Natural killer cell (primary cell): Measurements from ENCODE around the gene IQCK. TPM values are rescaled to one million over a fixed set of nuclear protein-coding genes. Genes with fewer than 3 reads are reported as not detected.
A peak's percentile ranks its signal among the peaks of the same experiment; 100 is the strongest.

Source experiments
- ATAC-seq, 3 donors: fragments of 150-1000 bp in 2 of 3; fragments of 200-7000 bp in 1 of 3; cut with Tn5 transposase; 1 replicate in 1 of 3; 2 replicates in 2 of 3; pipeline ENCODE4 v1.10.0; 2021; ENCODE audit warnings: mild to moderate bottlenecking in 2 of 3, moderate library complexity in 2 of 3
- DNase-seq, 2 donors: peaks; one replicate each; pipeline versions ENCODE4 v3.0.0 to v3.0.0-alpha.2; 2013 to 2021; ENCODE audit warnings: mixed read lengths in 1 of 2
- H3K27ac ChIP-seq: one replicate; pipeline ENCODE4 v1.5.1; 2013; ENCODE audit warnings: mild to moderate bottlenecking, low read length
- H3K27me3 ChIP-seq: one replicate; pipeline ENCODE4 v1.6.1; 2013; ENCODE audit warnings: low read length; ENCODE audit not compliant: control insufficient read depth, insufficient read depth
- H3K36me3 ChIP-seq: one replicate; pipeline ENCODE4 v1.6.1; 2013; ENCODE audit warnings: low read length; ENCODE audit not compliant: control insufficient read depth, insufficient read depth
- H3K4me1 ChIP-seq: one replicate; pipeline ENCODE4 v1.6.1; 2013; ENCODE audit warnings: low read length; ENCODE audit not compliant: control insufficient read depth, insufficient read depth
- H3K4me3 ChIP-seq: one replicate; pipeline ENCODE4 v1.5.1; 2013; ENCODE audit warnings: low read length
- H3K9me3 ChIP-seq: one replicate; pipeline ENCODE4 v1.6.1; 2013; ENCODE audit warnings: low read length; ENCODE audit not compliant: control insufficient read depth, insufficient read depth
- H3K27ac Mint-ChIP-seq, 2 donors: one replicate each; pipeline ENCODE4 v1.8.0; 2022; ENCODE audit warnings: mild to moderate bottlenecking in 2 of 2, mixed read lengths in 2 of 2, moderate library complexity in 1 of 2
- H3K27me3 Mint-ChIP-seq, 2 donors: one replicate each; pipeline ENCODE4 v1.8.0; 2022; ENCODE audit warnings: low read depth in 2 of 2, mixed read lengths in 2 of 2
- H3K36me3 Mint-ChIP-seq: one replicate; pipeline ENCODE4 v1.8.0; 2022; ENCODE audit warnings: mixed read lengths
- H3K4me1 Mint-ChIP-seq, 2 donors: one replicate each; pipeline ENCODE4 v1.8.0; 2022; ENCODE audit warnings: mixed read lengths in 2 of 2
- H3K4me3 Mint-ChIP-seq: one replicate; pipeline ENCODE4 v1.8.0; 2022; ENCODE audit warnings: mild to moderate bottlenecking, moderate library complexity, mixed read lengths
- H3K9me3 Mint-ChIP-seq, 2 donors: one replicate each; pipeline ENCODE4 v1.8.0; 2022; ENCODE audit warnings: mixed read lengths in 2 of 2
- WGBS: methylation state at CpG from one replicate; pipeline ENCODE4 v1.1.7; 2013; ENCODE audit warnings: missing lambda C conversion rate; ENCODE audit not compliant: insufficient coverage; 5-methylcytosine and 5-hydroxymethylcytosine counted together
- intact Hi-C: fragments of 100-400 bp; cut with micrococcal nuclease; formaldehyde crosslinking; loops from one replicate; pipeline ENCODE4 v1.14.2; 2022
- total RNA-seq, 4 donors: library from RNA; stranded (reverse); fragments of 120-200 nt in 1 of 4; gene quantifications; one replicate each; pipeline versions ENCODE4 v1.2.3 to v1.2.4, GENCODE V29; 2013 to 2022
- TF ChIP-seq, protein P1 (sequence below): fragments of 200-600 bp; IDR thresholded peaks from one replicate; pipeline ENCODE4 v1.8.0; 2022; ENCODE audit warnings: antibody characterized with exemption

IQCK gene
- total RNA-seq, 3 donors from 2014 or later (not counting 1 experiment from before 2014, with no cell fraction given) = 0.38 to 1.8 (median 0.68) TPM

DNA sequence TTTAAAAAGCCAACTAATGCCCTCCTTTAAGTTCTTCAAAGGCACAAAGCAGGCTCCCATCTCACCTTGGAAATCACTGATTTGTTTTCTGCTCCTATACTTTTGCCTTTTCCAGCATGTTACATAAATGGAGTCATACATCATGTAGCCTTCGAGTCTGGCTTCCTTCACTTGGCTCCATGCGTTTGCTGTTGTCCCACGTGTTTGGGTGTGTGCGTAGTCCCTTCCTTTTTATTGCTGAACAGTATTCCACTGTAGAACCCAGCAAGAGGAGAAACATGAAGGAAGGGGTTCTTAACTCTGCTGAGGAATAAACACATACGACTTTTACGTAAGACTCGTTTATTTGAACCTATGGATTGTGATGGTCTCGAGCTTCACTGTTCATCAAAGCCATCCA is 84.5 kb downstream of the IQCK start:
- H3K4me1 Mint-ChIP-seq = peaks cover 8 to 9% of the 10 kb centered on the region in 2 donors
- no peak overlapping the region for H3K4me3 ChIP-seq
- TF ChIP-seq, protein P1, sequence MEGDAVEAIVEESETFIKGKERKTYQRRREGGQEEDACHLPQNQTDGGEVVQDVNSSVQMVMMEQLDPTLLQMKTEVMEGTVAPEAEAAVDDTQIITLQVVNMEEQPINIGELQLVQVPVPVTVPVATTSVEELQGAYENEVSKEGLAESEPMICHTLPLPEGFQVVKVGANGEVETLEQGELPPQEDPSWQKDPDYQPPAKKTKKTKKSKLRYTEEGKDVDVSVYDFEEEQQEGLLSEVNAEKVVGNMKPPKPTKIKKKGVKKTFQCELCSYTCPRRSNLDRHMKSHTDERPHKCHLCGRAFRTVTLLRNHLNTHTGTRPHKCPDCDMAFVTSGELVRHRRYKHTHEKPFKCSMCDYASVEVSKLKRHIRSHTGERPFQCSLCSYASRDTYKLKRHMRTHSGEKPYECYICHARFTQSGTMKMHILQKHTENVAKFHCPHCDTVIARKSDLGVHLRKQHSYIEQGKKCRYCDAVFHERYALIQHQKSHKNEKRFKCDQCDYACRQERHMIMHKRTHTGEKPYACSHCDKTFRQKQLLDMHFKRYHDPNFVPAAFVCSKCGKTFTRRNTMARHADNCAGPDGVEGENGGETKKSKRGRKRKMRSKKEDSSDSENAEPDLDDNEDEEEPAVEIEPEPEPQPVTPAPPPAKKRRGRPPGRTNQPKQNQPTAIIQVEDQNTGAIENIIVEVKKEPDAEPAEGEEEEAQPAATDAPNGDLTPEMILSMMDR = no peak
- no peak for DNase-seq
- no peak for ATAC-seq
- H3K9me3 ChIP-seq = peaks cover 5% of the 10 kb centered on the region
- H3K4me1 ChIP-seq = peaks cover 11% of the 10 kb centered on the region
- no peaks in the 10 kb centered on the region for H3K27me3 Mint-ChIP-seq
- H3K27me3 ChIP-seq = no peaks in the 10 kb centered on the region
- no peak overlapping the region for H3K4me3 Mint-ChIP-seq
- H3K36me3 ChIP-seq = no peaks in the 10 kb centered on the region
- no peaks in the 10 kb centered on the region for H3K36me3 Mint-ChIP-seq
- intact Hi-C loops = no loop called here
- peaks cover 0 to 2% of the 10 kb centered on the region in 2 donors for H3K9me3 Mint-ChIP-seq
- H3K27ac ChIP-seq = no peak overlapping the region
- WGBS = 91% methylated on average over 8 of the region's 8 CpGs
- no peak overlapping the region for H3K27ac Mint-ChIP-seq

DNA sequence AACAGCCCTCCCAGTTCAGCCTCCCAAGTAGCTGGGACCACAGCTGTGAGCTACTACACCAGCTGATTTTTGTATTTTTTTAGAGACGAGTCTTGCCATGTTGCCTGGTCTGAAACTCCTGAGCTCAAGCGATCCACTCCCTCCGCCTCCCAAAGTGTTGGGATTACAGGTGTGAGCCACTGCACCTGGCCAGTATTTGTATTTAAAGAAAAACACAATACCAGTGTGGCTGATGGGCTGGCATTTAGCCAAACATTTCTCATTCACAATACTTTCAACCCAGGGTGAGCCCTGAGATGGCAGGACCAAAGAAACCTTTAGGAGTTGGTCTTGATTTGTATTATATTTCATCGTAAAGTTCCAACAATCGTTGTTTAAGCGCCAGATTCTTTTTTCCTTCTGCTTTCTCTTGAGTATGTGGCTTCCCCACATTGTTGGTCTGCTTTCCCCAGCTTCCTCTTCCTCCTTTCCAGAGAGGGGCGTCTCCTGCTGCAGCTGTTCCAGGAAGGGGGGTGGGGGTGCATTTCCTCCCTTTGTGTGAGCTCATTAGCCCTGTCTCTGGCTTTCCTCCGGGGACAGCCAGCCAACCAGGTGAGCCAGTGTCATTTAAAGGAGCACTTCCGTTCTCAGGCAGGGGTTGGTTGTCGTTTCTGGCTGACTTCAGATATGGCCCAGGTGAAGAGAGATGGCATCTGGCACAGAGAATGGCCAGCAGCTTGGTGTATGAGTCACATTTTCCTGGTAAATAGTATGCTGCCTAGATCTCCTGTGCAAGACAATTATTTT is 86.7 kb downstream of the IQCK start:
- no peak overlapping the region for H3K27ac Mint-ChIP-seq
- 23% methylated on average over 10 of the region's 10 CpGs for WGBS
- DNase-seq = peak in 1 of 2 donors; percentile 50

DNA sequence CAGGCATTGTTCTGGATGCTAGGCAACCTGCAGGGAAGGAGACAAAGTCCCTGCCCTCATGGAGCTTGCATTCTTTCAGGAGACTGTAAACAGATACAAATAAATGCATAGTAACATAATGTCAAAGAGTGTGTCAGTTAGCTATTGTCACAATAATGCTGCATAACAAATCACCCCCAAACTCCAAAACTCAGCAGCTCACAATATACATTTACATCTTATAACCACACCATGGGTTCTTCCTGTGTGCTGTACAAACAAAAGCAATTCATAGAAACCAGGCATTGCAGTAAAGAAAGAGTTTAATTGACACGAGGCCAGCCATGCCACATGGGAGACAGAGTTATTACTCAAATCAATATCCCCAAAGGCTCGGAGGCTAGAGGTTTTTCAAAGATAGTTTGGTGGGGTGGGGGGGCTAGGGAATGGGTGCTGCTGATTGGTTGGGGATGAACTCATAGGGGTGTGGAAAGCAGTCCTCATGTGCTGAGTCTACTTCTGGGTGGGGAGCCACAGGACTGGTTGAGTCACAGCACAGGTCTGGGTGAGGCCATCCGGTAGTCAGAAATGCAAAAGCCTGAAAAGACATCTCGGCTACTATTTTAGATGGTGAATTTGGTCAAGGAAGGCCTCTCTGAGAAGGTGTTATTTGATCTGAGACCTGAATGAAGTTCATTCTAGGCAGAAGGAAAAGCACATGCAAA is 87.5 kb downstream of the IQCK start:
- DNase-seq (no peak), ATAC-seq (no peak)
- Mint-ChIP-seq H3K4me3 (no peak overlapping the region), H3K36me3 (no peaks in the 10 kb centered on the region), H3K4me1 (peaks cover 8 to 9% of the 10 kb centered on the region in 2 donors), H3K9me3 (peaks cover 0 to 2% of the 10 kb centered on the region in 2 donors), H3K27ac (no peak overlapping the region), H3K27me3 (no peaks in the 10 kb centered on the region)
- no peak overlapping the region for H3K4me3 ChIP-seq
- no peaks in the 10 kb centered on the region for H3K27me3 ChIP-seq
- H3K4me1 ChIP-seq = peaks cover 11% of the 10 kb centered on the region
- intact Hi-C loops = no loop called here
- H3K36me3 ChIP-seq = no peaks in the 10 kb centered on the region
- 89% methylated on average over 4 of the region's 4 CpGs for WGBS
- no peak overlapping the region for H3K27ac ChIP-seq
- TF ChIP-seq, protein P1 = no peak
- H3K9me3 ChIP-seq = peaks cover 5% of the 10 kb centered on the region

More for the DNA sequence above, 86.7 kb downstream of the IQCK start:
- Histone ChIP-seq H3K4me3 (no peak overlapping the region), H3K4me1 (peaks cover 11% of the 10 kb centered on the region), H3K27ac (no peak overlapping the region), H3K27me3 (no peaks in the 10 kb centered on the region), H3K9me3 (peaks cover 5% of the 10 kb centered on the region), H3K36me3 (no peaks in the 10 kb centered on the region)
- Mint-ChIP-seq H3K4me1 (peaks cover 8 to 9% of the 10 kb centered on the region in 2 donors), H3K4me3 (no peak overlapping the region), H3K36me3 (no peaks in the 10 kb centered on the region), H3K9me3 (peaks cover 0 to 2% of the 10 kb centered on the region in 2 donors), H3K27me3 (no peaks in the 10 kb centered on the region)
- intact Hi-C loops = no loop called here
- TF ChIP-seq, protein P1 = no peak
- no peak for ATAC-seq
